A673 (cell line): ENCODE data around the gene HDDC2. TPM values are rescaled to one million over a fixed set of nuclear protein-coding genes. Genes with fewer than 3 reads are reported as not detected.
"Not testable (repeated sequence)": the region's sequence is repeated elsewhere in the genome, so short reads cannot be mapped to it uniquely, and the experiment has no call there.

Experiments used
- BruUV-seq: library from RNA; stranded (reverse); fragments of 400-500 nt; replicated peaks from 2 replicates; lab custom pipeline; 2021; lab: Mats Ljungman, UMichigan
- CTCF ChIA-PET: fragments of 300-600 bp; sonication (Branson Sonifier 250); formaldehyde crosslinking; loops from one replicate; lab custom pipeline; 2022; ENCODE audit warnings: antibody characterized with exemption; lab: Charles Lee
- POLR2A ChIA-PET: fragments of 300-600 bp; sonication (Branson Sonifier 250); formaldehyde crosslinking; loops from one replicate; lab custom pipeline; 2022; ENCODE audit warnings: antibody characterized with exemption; ENCODE audit not compliant: low non-redundant PET; lab: Charles Lee
- DNase-seq: peaks from one replicate; pipeline ENCODE4 v3.0.0-alpha.2; 2015; ENCODE audit warnings: low spot score
- H3K27ac ChIP-seq: fragments of 200-600 bp; sonication (generic); 2 replicates; pipeline ENCODE4 v1.5.1; 2016; ENCODE audit warnings: mixed run types, low read depth, mild to moderate bottlenecking, mixed read lengths, antibody characterized with exemption, low read length; ENCODE audit not compliant: poor library complexity, severe bottlenecking
- H3K27me3 ChIP-seq: fragments of 200-600 bp; sonication (generic); replicated peaks from 2 replicates; pipeline ENCODE4 v1.6.1; 2017; ENCODE audit warnings: mixed run types, low read depth, mild to moderate bottlenecking, mixed read lengths, antibody characterized with exemption, low read length; ENCODE audit not compliant: insufficient read depth, poor library complexity
- H3K36me3 ChIP-seq: fragments of 200-600 bp; sonication (generic); 2 replicates; pipeline ENCODE4 v1.6.1; 2016; ENCODE audit warnings: mixed run types, mild to moderate bottlenecking, mixed read lengths, antibody characterized with exemption, low read length; ENCODE audit not compliant: insufficient read depth, poor library complexity, severe bottlenecking
- H3K4me1 ChIP-seq: fragments of 200-600 bp; sonication (generic); 2 replicates; pipeline ENCODE4 v1.6.1; 2017; ENCODE audit warnings: mixed run types, mild to moderate bottlenecking, mixed read lengths, antibody characterized with exemption, low read length; ENCODE audit not compliant: insufficient read depth, poor library complexity, severe bottlenecking
- H3K4me3 ChIP-seq: fragments of 200-600 bp; sonication (generic); 2 replicates; pipeline ENCODE4 v1.5.1; 2016; ENCODE audit warnings: low read depth, mixed run types, mild to moderate bottlenecking, mixed read lengths, low read length; ENCODE audit not compliant: poor library complexity, severe bottlenecking
- H3K9me3 ChIP-seq: fragments of 200-600 bp; sonication (generic); 2 replicates; pipeline ENCODE4 v1.6.1; 2016; ENCODE audit warnings: mixed run types, low read depth, mild to moderate bottlenecking, mixed read lengths, antibody characterized with exemption, low read length; ENCODE audit not compliant: poor library complexity, severe bottlenecking
- EZH2 ChIP-seq: fragments of 200-600 bp; sonication (generic); IDR thresholded peaks from 2 replicates; pipeline ENCODE4 v1.6.1; 2017; ENCODE audit warnings: borderline replicate concordance, low read depth, mild to moderate bottlenecking, mixed read lengths, antibody characterized with exemption, low read length; ENCODE audit not compliant: poor library complexity, severe bottlenecking
- intact Hi-C: fragments of 100-400 bp; cut with micrococcal nuclease; formaldehyde crosslinking; loops from one replicate; pipeline ENCODE4 v1.10.0; 2022; ENCODE audit not compliant: unreplicated experiment
- total RNA-seq: library from RNA; stranded (reverse); gene quantifications from 2 replicates; pipeline ENCODE4 v1.2.3, GENCODE V29; 2021
- TF ChIP-seq, protein P1 (sequence below): fragments of 300-800, 200-600 bp; sonication (generic); conservative IDR thresholded peaks from 2 replicates; pipeline ENCODE4 v1.5.1; 2017; ENCODE audit warnings: low read depth, mild to moderate bottlenecking, antibody characterized with exemption, low read length, moderate library complexity, mixed read lengths

Gene HDDC2
- total RNA-seq, 1 experiment from 2014 or later = 87.6 TPM

DNA sequence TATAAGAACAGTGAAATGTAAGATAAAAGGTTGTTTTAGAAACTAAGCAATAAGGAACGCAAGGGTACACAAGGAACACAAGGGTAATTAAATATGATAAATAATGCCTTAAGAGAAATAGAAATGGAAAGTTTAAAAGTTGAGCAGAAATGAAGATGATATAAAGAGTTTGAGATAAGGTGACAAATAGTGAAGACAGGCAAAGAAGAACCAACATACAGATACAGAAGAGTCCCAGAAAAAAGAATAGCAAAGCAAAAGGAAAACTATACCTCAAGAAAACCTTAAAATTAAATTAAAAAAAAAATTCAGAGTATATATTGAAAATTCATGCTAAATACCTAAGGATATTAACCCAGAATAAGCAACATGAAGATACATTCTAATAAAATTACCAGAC, 16.4 kb downstream of the HDDC2 start:
- intact Hi-C loops = no loop called here
- POLR2A ChIA-PET = no interaction called here
- peaks cover 9% of the 10 kb centered on the region for H3K9me3 ChIP-seq
- no peak for TF ChIP-seq EZH2
- TF ChIP-seq, protein P1, sequence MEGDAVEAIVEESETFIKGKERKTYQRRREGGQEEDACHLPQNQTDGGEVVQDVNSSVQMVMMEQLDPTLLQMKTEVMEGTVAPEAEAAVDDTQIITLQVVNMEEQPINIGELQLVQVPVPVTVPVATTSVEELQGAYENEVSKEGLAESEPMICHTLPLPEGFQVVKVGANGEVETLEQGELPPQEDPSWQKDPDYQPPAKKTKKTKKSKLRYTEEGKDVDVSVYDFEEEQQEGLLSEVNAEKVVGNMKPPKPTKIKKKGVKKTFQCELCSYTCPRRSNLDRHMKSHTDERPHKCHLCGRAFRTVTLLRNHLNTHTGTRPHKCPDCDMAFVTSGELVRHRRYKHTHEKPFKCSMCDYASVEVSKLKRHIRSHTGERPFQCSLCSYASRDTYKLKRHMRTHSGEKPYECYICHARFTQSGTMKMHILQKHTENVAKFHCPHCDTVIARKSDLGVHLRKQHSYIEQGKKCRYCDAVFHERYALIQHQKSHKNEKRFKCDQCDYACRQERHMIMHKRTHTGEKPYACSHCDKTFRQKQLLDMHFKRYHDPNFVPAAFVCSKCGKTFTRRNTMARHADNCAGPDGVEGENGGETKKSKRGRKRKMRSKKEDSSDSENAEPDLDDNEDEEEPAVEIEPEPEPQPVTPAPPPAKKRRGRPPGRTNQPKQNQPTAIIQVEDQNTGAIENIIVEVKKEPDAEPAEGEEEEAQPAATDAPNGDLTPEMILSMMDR = no peak
- H3K4me3 ChIP-seq = no peak overlapping the region
- no peak overlapping the region for H3K27ac ChIP-seq
- no peaks in the 10 kb centered on the region for H3K4me1 ChIP-seq
- H3K27me3 ChIP-seq = no peaks in the 10 kb centered on the region
- no peak for DNase-seq
- CTCF ChIA-PET = no interaction called here
- BruUV-seq = no TSS peak
- H3K36me3 ChIP-seq = peaks cover 29% of the 10 kb centered on the region

DNA sequence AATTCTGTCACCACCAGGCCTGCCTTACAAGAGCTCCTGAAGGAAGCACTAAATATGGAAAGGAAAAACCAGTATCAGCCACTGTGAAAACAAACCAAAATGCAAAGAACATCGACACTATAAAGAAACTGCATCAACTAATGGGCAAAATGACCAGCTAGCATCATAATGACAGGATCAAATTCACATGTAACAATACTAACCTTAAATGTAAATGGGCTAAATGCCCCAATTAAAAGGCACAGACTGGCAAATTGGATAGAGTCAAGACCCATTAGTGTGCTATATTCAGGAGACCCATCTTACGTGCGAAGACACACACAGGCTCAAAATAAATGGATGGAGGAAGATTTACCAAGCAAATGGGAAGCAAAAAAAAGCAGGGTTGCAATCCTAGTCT, 19.3 kb downstream of the HDDC2 start:
- H3K9me3 ChIP-seq, POLR2A ChIA-PET, CTCF ChIA-PET, BruUV-seq, H3K27ac ChIP-seq, intact Hi-C loops, H3K27me3 ChIP-seq, H3K4me1 ChIP-seq, DNase-seq, H3K4me3 ChIP-seq: not testable (repeated sequence)
- peaks cover 24% of the 10 kb centered on the region for H3K36me3 ChIP-seq

DNA sequence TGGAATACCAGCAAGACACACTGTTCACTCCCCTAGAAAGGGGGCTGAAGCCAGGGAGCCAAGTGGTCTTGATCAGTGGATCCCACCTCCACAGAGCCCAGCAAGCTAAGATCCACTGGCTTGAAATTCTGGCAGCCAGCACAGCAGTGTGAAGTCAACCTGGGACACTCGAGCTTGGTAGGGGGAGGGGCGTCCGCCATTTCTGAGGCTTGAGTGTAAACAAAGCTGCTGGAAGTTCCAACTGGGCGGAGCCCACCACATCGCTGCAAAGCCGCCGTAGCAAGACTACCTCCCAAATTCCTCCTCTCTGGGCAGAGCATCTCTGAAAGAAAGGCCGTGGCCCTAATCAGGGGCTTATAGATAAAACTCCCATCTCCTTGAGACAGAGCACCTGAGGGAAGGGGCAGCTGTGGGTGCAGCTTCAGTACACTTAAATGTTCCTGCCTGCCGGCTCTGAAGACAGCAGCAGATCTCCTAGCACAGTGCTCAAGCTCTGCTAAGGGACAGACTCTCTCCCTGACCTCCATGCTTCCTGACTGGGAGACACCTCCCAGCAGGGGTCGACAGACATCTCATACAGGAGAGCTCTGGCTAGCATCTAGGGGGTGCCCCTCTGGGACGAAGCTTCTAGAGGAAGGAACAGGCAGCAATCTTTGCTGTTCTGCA, 21.3 kb downstream of the HDDC2 start:
- H3K36me3 ChIP-seq = peaks cover 17% of the 10 kb centered on the region
- DNase-seq, H3K9me3 ChIP-seq, H3K4me3 ChIP-seq, POLR2A ChIA-PET, intact Hi-C loops, BruUV-seq, CTCF ChIA-PET, H3K27me3 ChIP-seq, H3K27ac ChIP-seq, H3K4me1 ChIP-seq: not testable (repeated sequence)

DNA sequence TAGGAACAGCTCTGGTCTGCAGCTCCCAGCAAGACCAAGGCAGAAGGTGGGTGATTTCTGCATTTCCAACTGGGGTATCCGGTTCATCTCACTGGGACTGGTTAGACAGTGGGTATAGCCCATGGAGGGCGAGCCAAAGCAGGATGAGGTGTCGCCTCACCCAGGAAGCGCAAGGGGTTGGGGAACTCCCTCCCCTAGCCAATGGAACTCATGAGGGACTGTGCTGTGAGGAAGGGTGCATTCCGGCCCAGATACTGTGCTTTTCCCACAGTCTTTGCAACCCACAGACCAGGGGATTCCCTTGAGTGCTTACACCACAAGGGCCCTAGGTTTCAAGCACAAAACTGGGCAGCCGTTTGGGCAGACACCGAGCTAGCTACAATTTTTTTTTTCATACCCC, 21.8 kb downstream of the HDDC2 start:
- H3K9me3 ChIP-seq = no peaks in the 10 kb centered on the region
- ChIA-PET CTCF (no interaction called here), POLR2A (no interaction called here)
- intact Hi-C loops = no loop called here
- H3K27ac ChIP-seq = no peak overlapping the region
- BruUV-seq = no TSS peak
- no peak for DNase-seq
- H3K36me3 ChIP-seq = peaks cover 21% of the 10 kb centered on the region
- H3K4me1 ChIP-seq = no peaks in the 10 kb centered on the region
- H3K4me3 ChIP-seq = no peak overlapping the region
- H3K27me3 ChIP-seq = no peaks in the 10 kb centered on the region
- TF ChIP-seq, protein P1 = no peak
- TF ChIP-seq EZH2 = no peak
